WTC11 (cell line): ENCODE measurements around the gene TMEM269.

Experiments
- GABPB1 ChIP-seq: sonication (generic); formaldehyde crosslinking; IDR thresholded peaks from 2 replicates; pipeline ENCODE4 v1.8.1; 2023; ENCODE audit warnings: mild to moderate bottlenecking, missing genetic modification reagents
- NFE2L1 ChIP-seq: sonication (generic); formaldehyde crosslinking; IDR thresholded peaks from 2 replicates; pipeline ENCODE4 v1.8.1; 2023; ENCODE audit warnings: missing genetic modification reagents
- OVOL2 ChIP-seq: fragments of 250-450 bp; sonication (Bioruptor Pico); IDR thresholded peaks from 2 replicates; pipeline ENCODE4 v1.9.0; 2021; ENCODE audit warnings: mild to moderate bottlenecking, borderline replicate concordance
- SMAD4 ChIP-seq: sonication (generic); formaldehyde crosslinking; IDR thresholded peaks from 2 replicates; pipeline ENCODE4 v1.8.0; 2022; ENCODE audit warnings: mild to moderate bottlenecking, missing genetic modification reagents
- SP1 ChIP-seq: sonication (generic); formaldehyde crosslinking; conservative IDR thresholded peaks from 2 replicates; pipeline ENCODE4 v1.8.1; 2022; ENCODE audit warnings: missing genetic modification reagents
- ZNF416 ChIP-seq: fragments of 250-450 bp; sonication (Bioruptor Pico); IDR thresholded peaks from 2 replicates; pipeline ENCODE4 v1.9.0; 2021; ENCODE audit warnings: mild to moderate bottlenecking, inconsistent platforms
- TF ChIP-seq, protein P1 (sequence below): fragments of 200-600 bp; IDR thresholded peaks from 2 replicates; pipeline ENCODE4 v1.8.0; 2022; ENCODE audit warnings: antibody characterized with exemption
- TF ChIP-seq, protein P2 (sequence below): fragments of 250-450 bp; sonication (Bioruptor Pico); IDR thresholded peaks from 2 replicates; pipeline ENCODE4 v1.9.0; 2021; ENCODE audit warnings: moderate library complexity, mild to moderate bottlenecking, inconsistent platforms, borderline replicate concordance
- TF ChIP-seq, protein P3 (sequence below): sonication (generic); formaldehyde crosslinking; IDR thresholded peaks from 2 replicates; pipeline ENCODE4 v1.8.1; 2022; ENCODE audit warnings: low read depth, mild to moderate bottlenecking, moderate library complexity, missing genetic modification reagents, borderline replicate concordance
- TF ChIP-seq, protein P4 (sequence below): sonication (generic); formaldehyde crosslinking; IDR thresholded peaks from 2 replicates; pipeline ENCODE4 v1.8.1; 2023; ENCODE audit warnings: mild to moderate bottlenecking, missing genetic modification reagents, moderate library complexity

DNA sequence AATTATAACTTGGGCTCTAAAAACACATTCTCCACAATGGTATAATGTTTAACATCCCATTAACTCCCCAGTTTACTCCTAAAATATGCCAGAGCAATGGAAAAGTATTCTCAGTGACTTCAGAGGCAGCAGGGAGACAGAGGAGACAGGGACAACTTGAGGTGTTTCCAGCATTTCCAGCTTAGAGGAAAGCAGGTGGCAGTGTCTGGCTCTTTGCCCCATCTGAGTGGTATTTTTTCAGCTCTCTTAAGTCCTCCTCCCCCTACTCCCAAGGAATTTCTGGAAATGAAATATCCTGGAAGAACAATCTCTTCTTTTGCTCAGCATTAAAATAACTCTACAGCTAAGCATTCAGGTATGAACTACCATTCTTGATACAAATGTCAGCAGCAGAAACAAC, 21.4 kb downstream of the TMEM269 start:
- TF ChIP-seq NFE2L1 (no peak), SMAD4 (CRISPR knock-in tag) (no peak), OVOL2 (no peak), ZNF416 (no peak), GABPB1 (CRISPR knock-in tag) (no peak), SP1 (CRISPR knock-in tag) (no peak)
- TF ChIP-seq, protein P1, sequence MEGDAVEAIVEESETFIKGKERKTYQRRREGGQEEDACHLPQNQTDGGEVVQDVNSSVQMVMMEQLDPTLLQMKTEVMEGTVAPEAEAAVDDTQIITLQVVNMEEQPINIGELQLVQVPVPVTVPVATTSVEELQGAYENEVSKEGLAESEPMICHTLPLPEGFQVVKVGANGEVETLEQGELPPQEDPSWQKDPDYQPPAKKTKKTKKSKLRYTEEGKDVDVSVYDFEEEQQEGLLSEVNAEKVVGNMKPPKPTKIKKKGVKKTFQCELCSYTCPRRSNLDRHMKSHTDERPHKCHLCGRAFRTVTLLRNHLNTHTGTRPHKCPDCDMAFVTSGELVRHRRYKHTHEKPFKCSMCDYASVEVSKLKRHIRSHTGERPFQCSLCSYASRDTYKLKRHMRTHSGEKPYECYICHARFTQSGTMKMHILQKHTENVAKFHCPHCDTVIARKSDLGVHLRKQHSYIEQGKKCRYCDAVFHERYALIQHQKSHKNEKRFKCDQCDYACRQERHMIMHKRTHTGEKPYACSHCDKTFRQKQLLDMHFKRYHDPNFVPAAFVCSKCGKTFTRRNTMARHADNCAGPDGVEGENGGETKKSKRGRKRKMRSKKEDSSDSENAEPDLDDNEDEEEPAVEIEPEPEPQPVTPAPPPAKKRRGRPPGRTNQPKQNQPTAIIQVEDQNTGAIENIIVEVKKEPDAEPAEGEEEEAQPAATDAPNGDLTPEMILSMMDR: no peak
- TF ChIP-seq, protein P2, sequence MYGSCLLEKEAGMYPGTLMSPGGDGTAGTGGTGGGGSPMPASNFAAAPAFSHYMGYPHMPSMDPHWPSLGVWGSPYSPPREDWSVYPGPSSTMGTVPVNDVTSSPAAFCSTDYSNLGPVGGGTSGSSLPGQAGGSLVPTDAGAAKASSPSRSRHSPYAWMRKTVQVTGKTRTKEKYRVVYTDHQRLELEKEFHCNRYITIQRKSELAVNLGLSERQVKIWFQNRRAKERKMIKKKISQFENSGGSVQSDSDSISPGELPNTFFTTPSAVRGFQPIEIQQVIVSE: no peak
- TF ChIP-seq, protein P3, sequence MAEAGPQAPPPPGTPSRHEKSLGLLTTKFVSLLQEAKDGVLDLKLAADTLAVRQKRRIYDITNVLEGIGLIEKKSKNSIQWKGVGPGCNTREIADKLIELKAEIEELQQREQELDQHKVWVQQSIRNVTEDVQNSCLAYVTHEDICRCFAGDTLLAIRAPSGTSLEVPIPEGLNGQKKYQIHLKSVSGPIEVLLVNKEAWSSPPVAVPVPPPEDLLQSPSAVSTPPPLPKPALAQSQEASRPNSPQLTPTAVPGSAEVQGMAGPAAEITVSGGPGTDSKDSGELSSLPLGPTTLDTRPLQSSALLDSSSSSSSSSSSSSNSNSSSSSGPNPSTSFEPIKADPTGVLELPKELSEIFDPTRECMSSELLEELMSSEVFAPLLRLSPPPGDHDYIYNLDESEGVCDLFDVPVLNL: no peak
- TF ChIP-seq, protein P4, sequence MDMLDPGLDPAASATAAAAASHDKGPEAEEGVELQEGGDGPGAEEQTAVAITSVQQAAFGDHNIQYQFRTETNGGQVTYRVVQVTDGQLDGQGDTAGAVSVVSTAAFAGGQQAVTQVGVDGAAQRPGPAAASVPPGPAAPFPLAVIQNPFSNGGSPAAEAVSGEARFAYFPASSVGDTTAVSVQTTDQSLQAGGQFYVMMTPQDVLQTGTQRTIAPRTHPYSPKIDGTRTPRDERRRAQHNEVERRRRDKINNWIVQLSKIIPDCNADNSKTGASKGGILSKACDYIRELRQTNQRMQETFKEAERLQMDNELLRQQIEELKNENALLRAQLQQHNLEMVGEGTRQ (CRISPR knock-in tag): no peak
